ENCODE data around the gene HEPACAM2.

GRCh38 chr7:93161181-93161762, 65.0 kb downstream of the HEPACAM2 start:
- TF ChIP-seq CTCF (IDR thresholded peaks at IDR 0.05) (no peak), POLR2A (IDR thresholded peaks at IDR 0.05) (no peak), POLR2AphosphoS5 (IDR thresholded peaks at IDR 0.05; ENCODE audit: insufficient read depth in 1 of 2, low read depth in 1 of 2) (no peak)
